EH (cell line): Measurements from ENCODE around the gene ERC2.

ENCODE experiments used
- DNase-seq: peaks from one replicate; pipeline ENCODE4 v3.0.0-alpha.2; 2015; ENCODE audit warnings: low read depth

Gene ERC2

DNA sequence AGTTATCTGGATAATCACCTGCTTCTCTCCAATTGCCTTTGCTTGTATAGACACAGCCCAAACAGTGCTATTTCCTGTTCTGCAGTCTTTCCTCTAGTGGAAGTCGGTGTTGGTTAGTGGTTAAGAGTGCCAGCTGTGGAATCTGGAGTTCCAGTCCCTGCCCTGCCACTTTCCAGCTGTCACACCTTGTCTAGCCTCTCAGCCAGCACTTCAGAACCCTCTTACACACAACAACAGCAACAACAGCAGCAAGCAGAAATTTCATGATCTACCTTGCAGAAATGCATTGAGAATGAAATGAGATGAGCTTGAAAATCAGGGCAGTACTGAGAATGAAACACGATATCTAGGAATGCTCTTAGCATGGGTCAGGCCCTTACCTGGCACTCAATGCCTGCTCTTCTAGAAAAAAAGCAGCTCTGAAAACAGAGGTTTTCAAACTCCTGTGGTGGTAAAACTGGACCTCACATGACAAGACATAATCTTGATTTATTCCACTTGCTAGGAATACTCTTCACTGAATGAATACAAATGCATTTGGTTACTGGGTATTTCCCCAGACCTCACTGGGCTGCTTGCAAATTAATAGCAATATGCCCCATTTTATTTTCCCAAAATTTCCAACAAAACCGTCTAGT, 977.9 kb downstream of the ERC2 start:
- peak; percentile 37 for DNase-seq

DNA sequence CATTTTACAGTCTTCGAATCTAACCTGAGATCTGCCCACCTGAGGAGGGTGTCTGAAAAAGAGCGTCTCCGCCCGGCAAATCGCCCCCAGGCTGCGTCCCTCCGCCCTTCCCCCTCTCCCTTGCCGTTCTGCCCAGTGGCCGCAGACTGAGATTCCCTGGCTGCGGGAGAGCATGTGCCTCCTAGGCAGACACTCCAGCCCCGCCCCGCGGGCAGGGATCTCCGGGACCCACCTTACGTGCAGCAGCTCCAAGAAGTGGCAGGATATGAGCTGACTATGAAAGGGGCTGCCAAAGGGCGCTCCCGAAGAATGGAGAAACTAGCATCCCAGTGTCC, 978.5 kb downstream of the ERC2 start:
- no peak for DNase-seq

DNA sequence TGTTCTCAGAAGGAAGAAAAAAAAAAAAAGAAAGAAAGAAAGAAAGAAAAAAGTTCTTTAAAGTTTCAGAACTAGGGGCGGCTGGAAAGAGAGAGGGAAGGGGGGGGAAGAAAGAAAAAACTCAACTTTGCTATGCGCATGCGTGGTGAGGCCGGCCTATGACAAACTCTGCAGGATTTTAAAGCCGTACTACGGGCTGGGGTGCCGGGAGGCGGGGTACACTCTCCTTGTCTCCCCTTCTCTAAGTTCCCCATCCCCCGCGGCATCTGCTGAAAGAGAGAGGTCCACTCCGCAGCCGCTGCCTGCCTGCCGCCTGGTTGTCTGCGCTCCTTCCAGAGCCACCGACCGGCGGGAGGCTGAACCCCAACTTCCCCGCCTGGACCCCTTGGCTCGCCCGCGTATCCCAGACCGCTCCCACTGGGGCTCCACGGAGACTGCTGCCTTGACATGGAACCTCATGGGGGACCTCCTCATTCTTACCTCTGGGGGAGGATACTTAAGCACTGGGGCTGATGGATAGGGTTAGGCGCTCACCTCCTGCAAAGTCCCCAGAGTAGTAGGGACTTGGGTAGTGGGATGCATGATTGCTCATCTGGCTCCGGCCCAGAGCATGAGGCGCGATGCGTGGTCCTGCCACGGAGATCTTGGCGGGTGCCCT, 979.7 kb downstream of the ERC2 start:
- peak; percentile 92 for DNase-seq

DNA sequence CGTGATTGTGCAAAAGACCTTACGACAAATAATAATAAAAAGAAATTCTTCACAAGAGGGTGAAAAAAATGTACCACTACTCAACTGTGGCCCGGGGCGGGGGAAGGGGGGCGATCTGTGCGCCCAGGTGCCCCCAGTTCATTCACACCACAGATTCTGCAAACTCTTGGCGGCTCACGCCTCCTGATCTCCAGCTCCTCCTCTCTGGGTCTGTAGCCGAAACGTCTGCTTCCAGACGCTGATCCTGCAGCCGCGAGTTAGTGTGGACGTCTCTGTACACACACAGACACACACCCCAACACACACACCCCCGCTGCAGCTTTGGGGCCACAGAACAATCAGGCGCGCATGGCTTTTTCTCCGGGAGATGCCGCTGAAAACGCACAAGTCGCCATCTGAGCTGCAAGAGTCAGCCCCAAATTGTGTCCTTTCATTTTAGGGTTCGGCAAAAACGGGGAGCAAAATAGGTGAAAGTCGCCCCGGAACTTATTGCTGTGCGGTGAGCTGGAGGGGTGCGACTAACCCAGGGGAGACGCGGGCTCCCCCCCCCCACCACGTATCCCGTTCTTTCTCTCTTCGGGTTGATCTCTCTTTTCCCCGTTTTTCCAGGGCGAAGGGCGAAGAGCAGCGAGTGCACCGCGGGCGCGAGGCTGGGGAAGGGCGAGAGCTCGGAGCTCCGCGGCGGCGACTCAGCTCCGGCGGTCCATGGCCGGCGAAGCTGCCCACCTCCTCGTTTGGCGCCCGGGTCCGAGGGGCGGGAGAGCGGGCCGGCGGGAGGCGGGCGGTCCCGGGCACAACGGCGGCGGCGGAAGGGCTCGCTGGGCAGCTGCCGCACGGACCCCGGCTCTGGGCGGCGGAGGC, 980.7 kb downstream of the ERC2 start:
- peak; percentile 82 for DNase-seq

DNA sequence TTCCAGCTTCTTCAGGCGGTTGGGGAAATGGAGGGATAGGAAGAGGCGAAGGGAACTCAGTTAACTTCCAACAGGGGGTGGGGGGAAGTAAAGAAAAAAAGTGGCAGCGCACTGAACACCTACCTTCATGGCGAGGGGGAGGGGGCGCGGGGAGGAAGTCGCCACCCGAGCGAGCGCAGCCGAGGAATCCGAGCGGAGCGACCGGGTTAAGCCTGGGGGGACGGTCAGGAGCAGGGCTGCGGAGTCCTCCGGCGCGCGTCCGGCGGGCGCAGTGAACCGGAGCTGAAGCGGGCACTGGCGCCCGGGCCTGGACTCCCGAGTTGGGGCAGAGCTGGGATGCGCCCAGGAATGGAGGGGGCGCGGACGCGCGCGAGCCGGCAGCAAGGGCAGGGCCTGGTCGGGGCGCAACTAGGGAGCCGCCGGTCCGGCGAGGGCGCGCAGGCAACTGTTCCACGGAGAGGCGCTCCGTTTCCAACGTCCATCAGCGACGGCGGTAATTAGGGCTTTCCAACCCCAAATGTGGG, 981.3 kb downstream of the ERC2 start, which contains the start of gene WNT5A:
TSS of gene WNT5A (minus strand) at position 450 of the 524 bp plus-strand sequence. CDS start at position 129, 321 bp downstream.
- peak; percentile 71 for DNase-seq

DNA sequence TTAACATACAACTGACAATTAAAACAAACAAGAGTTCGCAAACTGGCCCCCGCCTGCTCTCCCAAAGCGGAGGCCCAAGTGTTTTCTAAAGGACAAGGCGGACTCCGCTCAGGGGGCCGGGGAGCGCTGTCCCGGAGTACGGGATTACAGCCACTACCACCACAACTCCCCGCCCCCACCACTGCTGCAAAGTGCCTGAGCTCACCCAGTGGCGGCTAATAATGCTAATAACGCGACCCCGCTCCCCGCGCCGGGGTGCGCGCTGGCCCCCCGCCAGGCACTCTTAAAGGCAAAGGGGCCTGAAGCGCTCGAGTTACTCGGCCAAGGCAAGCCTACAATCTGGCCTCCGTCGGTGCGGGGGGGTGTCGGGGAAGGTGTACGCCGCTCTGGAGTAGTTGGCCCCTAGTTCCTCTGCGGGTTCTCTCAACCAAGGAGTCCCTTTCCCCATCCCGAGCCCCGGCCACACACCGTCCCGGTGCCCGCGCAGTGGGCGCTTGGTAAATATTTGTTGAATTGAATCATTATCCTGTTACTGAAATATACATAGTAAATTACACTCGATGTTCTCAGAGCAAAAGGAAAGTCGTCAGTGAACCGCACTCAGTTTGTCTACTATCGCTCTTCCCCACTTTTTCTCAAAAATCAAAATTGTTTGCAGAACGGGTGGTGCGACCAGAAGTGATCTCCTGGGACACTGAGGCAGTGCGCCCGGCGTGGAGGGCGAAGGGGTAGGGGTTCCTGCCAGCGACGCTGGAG, 982.0 kb downstream of the ERC2 start:
- DNase-seq, result peak; percentile 91

DNA sequence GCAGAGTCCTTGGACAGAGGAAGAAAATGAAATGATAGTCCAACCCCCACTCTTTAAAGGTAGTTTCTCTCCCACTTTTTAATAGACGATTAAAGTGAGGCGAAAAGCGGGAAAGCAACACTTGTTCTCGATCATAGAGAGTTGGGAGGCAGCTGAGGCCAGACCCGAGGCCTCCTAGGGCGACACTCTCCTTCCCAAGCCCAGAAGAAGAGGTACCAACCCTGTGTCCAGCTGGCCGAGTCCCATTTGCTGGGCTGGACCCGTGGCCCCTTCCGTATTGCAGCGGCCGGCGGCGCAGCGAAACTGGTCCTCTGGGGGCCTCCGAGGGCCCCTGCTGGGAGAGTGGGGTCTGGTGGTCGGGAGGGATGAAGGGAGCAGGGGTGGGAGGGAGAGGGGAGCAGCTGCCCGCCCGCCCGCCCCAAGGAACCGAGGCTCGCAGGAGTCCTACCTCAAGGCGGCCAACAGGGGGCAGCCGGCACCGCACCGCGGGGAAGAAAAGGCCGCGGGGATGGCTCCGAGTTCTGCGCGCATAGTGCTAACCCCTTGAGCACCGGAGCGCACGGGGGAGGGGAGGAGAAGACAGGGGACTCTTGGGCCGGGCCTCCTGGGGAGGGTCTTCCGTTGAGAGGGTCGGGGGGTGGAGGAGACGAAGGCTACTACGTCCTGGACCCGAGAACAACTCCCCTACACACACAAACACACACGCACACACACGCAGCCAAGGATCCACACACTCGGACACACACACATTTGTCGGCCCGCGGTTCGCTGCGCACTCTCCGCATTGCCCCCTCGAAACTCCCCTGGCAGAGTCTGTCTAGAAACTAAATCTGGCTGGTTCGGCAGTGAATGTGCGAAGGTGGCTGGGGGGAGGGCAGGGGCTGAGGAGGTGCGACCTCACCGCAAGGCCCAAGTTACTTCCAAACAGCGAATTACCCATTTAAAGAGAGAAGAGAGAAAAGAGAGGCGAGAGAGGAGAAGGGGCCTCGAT, 983.2 kb downstream of the ERC2 start:
- DNase-seq, result peak; percentile 89

DNA sequence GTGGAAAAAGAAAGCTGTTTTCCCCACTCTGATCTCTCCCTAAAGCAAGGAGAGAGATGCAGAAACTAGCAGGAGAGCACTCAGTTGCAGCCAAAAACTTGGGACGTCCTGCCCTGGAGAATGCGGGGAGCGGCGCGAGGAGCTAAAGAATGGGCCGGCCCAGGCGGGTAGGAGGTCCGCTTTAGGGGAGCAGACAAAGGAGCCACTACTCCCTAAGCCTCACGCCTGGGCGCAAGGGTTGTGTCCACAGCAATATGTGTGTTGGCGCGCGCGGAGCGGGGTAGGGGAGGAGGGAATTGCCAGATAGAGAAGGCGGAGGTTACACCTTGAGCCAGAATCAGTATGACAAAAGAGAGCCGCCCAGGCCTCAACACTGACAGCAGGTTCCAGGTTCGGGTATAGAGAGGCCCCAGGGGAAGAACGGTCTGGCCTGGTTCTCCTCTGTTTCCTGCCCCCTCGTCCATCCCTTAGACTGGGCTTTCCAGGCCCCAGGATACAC, 984.0 kb downstream of the ERC2 start:
- DNase-seq, result peak; percentile 62

DNA sequence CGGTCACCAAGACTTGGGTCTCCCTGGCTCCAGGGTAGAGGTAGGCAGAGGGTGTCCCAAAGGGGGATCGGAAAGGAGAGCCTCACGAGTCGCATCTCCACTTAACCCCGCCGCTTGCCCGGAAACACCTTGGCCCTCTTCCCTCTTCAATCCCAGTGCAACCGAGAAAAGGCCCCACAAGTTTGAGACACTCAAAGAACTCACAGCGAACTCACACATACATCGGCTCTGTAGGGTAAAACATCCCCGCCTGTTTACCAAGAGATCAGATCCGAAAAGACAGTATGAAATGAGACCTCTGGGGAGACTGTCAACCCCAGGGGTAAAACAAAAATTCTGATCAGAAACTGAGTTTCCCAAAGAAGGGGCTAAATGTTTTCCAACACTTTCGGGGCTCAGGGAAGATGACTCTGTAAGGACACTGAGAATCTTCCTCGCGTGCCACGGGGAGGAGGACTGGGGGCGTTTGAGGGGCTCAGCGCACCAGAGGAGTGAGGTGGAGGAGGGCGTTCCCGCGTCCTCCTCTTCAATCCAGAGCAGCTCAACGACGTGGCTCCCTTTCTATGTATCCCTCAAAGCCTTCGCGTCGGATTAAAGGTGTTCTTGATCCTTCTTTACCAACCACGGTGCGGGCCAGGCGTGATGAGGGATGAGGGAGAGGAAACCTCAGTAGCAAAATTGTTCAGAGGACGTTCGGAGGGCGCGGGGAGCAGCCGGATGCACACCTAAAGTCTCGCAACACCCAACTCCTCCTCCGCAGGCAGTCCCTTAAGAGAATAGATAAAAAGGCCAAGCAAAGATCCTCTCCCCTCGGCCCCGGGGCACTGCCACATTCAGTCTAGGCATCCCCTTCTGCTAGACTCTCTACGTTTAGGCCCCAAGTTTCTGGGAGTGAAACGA, 984.8 kb downstream of the ERC2 start:
- DNase-seq, result peak; percentile 62

DNA sequence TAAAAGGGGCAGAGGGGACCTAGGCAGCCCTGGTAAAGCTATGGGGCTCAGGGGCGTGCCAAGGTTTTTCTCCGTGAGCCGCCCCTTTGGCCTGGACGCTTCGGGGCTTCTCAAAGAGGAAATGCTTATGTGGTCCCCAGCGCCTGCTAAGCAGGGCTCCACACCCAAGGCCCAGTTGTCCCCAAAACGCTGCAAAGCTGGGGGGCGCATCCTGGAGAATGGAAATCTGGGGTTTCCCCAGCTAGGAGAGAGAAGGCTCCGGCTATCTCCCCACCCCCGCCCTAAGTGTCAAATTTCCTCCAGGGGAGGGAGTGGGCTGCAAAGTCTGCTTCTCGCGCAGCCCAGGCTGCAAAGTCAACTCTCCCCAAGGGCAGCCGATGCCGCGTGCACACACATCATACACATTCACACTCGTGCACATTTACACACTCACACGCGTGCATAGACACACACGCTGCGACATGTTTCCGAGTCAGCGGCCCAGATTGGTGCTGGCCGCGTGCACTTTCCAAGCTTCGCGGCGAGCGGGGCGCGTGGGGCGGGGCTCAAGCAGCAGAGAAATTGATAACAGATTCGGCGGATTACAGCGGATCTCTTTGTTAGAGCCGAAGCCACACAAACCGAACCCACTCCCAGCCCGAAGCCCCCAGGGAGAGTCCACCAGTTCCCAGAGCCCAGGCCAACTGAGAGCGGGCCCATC, 985.6 kb downstream of the ERC2 start:
- DNase-seq, result peak; percentile 85

DNA sequence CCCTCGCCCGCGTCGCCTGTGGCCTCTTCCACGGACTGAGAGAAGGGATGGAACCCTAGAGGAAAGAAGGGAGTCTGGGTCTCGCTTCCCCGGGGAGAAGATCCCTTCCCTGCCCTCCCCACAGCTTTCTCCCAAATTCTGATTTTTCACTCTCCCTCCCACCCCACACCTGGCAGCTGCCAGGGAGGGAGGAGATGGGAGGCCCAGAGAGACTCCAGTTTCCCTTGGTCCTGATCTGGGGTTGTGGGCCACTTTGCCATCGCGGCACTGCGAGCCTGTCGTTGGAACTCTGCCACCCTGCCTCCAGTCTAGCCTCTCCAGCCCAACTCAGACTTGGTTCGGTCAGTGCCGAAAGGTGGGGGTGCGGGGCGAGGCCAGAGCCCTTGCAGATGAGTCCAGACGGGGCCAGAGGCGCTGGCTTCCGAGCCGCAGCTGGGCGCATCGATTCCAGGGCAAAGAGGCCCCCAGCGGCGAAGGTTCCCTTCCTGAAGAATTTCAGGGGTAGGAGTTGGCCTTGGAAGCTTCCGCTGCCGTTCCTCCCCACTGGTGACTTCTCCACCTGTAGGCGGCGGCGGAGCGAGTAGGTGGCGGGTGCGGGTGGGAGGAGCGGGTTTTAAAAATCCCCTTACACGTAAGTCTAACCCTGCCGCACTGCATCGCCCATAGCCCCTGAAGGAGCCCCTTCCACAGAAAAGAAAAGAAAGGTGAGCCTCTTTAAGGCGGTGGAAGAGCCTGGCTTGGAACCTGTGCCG, 986.3 kb downstream of the ERC2 start:
- DNase-seq, result peak; percentile 77

DNA sequence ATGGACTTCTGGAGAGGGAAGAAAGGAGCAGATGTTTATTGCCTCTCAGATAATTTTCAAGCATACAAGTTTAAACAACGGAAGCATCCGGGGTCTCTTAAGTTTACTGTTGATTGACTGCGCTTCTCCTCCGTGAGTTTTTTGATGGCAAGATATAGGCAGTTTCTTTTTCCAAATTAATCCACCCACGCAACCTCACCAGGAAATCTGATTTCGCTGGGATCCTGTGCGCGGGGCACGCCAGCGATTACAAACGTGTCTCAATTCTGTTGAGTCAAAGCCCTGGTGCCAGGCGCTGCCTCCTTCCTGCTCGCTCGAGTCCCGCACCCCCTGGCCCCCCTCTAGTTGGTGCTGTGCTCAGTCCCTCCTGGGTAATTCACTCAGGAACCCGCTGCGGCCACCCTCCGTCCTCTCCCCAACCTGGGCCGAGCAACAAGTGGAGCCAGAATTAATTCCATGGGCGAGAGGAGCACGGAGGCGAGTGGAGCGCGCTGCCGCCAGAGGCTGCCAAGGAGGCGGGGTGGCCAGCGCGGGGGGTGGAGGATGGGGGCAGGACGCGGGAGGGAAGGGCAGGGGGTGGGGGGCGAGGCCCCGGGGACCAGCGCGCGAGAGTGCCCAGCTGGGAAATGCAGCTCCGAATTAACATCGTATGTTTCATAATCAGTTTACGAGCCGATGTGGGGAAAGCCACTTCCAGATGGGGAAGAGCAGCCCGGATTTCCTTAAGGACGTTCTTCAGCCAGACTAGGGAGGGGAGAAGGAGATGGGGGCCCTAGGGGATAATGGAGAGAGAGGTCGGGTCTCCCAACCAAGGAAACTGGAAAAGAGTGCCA, 987.1 kb downstream of the ERC2 start:
- peak; percentile 94 for DNase-seq

DNA sequence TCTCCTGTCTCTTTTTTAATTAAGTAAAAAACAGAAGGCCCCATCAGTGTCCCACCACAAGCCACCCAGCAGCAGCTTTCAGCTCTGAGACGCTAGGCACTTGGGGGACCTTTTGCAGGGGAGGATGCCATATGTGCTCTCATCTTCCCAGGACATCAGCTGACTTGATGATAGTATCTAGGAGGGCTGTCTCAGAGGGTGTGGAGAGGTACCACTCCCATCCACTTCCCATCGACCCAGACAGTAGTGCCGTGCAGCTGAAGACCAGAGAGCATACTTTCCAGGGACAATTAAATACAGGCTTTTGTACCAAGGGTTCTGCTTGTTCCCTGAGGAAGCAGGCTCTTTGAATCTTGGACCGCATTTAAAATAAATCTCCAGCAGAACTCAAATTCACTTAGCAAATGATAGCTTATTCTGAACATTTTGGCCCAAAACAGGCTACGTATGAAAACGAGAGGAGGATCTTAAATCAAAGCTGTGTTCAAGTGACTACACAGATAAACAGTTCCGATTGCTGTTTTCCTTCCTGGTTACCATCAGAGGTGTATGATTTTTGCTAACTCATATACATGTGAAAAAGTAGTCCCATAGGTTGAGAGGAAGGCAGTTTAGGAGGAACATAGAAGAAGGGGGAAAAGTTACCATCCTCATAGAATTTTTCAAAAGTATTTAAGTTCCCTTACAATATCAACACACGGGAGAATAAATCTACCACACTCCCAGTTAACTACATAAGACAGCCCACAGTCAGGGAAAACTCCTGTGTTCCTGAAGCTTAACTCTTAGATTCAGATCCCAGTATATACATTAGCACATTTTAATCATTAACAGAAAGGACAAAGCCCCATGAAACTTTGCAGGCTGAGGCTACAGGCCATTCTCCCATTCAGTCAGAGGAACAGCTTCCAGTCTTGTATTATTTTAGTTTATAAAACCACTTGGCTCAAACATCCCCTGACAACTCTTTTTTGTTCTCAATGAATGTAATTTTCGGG, 990.7 kb downstream of the ERC2 start:
- DNase-seq, result peak; percentile 83

DNA sequence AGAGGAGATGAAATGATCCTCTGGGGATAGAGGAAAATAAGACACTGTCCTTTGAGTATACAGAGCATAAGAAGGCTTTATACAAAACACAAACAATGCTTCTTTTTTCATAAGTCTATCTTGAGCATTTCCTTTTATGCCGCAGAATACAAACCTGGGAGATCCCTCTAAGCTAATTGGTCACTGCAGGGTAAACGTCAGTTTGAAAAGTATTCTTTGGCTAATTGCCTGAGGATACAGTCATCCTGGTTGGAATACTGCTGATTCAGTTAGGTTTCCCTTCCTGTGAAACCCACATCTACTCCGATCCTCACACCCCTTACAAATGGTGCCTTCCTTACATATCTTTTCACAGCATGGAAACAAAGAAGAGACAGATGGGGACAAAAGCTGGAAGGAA, 991.8 kb downstream of the ERC2 start:
- peak; percentile 94 for DNase-seq

DNA sequence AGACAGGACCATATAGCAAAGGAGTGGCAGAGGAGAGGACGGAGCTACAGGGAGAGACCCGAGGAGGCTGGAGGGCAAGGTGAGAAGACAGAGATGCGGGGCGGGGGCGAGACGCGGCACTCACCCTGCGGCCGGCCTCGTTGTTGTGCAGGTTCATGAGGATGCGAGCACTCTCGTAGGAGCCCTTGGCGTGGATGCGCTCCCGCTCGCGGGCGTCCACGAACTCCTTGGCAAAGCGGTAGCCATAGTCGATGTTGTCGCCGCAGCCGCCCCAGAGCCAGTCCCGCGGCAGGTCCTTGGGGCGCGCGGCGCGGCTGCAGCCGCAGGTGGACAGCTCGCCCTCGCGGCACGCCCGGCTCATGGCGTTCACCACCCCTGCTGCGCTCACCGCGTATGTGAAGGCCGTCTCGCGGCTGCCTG, 994.0 kb downstream of the ERC2 start:
- DNase-seq, result no peak

DNA sequence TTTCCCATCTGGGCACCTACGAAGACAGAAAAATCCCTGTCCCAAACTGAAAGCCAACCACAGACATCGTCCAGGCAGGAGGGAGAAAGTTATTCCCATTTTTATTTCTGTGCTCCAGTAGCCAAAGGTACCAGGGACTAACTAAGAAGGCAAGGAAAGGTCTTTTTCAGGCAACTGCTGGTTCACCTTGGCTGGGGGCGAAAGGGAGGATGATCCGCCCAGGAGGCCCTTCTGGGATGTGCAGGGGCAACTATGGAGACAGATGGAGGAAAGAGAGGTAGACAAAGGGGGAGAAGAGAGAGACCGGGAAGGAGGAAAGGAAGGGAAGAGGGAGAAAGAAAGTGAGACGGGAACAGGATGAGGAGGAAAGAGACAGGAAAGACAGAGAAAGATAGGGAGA, 994.5 kb downstream of the ERC2 start:
- no peak for DNase-seq
